HCT116 (cell line): ENCODE results near the gene GIT2. TPM values are rescaled to one million over a fixed set of nuclear protein-coding genes. Genes with fewer than 3 reads are reported as not detected.

Experiments used
- ATAC-seq: fragments of 200-7000 bp; cut with Tn5 transposase; 2 replicates; pipeline ENCODE4 v1.9.1; 2020; ENCODE audit warnings: mild to moderate bottlenecking, moderate library complexity
- BruUV-seq: library from RNA; stranded (reverse); fragments of 400-500 nt; replicated peaks from 2 replicates; lab custom pipeline; 2021; lab: Mats Ljungman, UMichigan
- CTCF ChIA-PET: fragments of 300-600 bp; sonication (Branson Sonifier 250); formaldehyde crosslinking; loops from one replicate; lab custom pipeline; 2021; ENCODE audit warnings: antibody characterized with exemption; lab: Charles Lee
- POLR2A ChIA-PET: fragments of 300-600, 350-600 bp; sonication (Branson Sonifier 250); formaldehyde crosslinking; loops from one replicate; lab custom pipeline; 2021; ENCODE audit warnings: antibody characterized with exemption; lab: Charles Lee
- RAD21 ChIA-PET, 2 experiments: fragments of 300-600 bp; sonication (Branson Sonifier 250); formaldehyde crosslinking; loops; one replicate each; lab custom pipeline; 2023; ENCODE audit warnings: low total read pairs in 2 of 2; ENCODE audit not compliant: uncharacterized antibody in 2 of 2, unreplicated experiment in 2 of 2, low non-redundant PET in 1 of 2; lab: Charles Lee
- DNase-seq: peaks from one replicate; pipeline ENCODE4 v3.0.0-alpha.2; 2010; ENCODE audit warnings: low read depth, low spot score
- H2AFZ ChIP-seq: fragments of 200-600 bp; shearing (Covaris generic), sonication (generic); 2 replicates; pipeline ENCODE4 v1.6.1; 2017; ENCODE audit warnings: low read depth, mixed run types, mixed read lengths, antibody characterized with exemption, low read length; ENCODE audit not compliant: poor library complexity, severe bottlenecking
- H3K27ac ChIP-seq: 2 replicates; pipeline ENCODE4 v1.5.1; 2012; ENCODE audit warnings: low read depth, low read length
- H3K27me3 ChIP-seq: fragments of 200-600 bp; sonication (generic); 2 replicates; pipeline ENCODE4 v1.6.1; 2016; ENCODE audit warnings: mixed run types, low read length, mixed read lengths; ENCODE audit not compliant: insufficient read depth
- H3K36me3 ChIP-seq, 2 experiments: fragments of 200-500 bp in 1 of 2; fragments of 200-600 bp in 1 of 2; sonication (Bioruptor generic) in 1 of 2; sonication (generic) in 1 of 2; 2 replicates each; pipeline versions ENCODE4 v1.5.1 to v1.6.1; 2014 to 2016; ENCODE audit warnings: low read length in 2 of 2, inconsistent platforms in 1 of 2, mixed read lengths in 1 of 2, mixed run types in 1 of 2; ENCODE audit not compliant: insufficient read depth in 2 of 2, control insufficient read depth in 1 of 2
- H3K4me1 ChIP-seq, 2 experiments: fragments of 200-600 bp in 1 of 2; sonication (generic) in 1 of 2; 2 replicates each; pipeline versions ENCODE4 v1.5.1 to v1.6.1; 2012 to 2017; ENCODE audit warnings: low read length in 2 of 2, inconsistent platforms in 1 of 2, mild to moderate bottlenecking in 1 of 2, mixed read lengths in 1 of 2, mixed run types in 1 of 2, moderate library complexity in 1 of 2; ENCODE audit not compliant: insufficient read depth in 2 of 2, control insufficient read depth in 1 of 2
- H3K4me2 ChIP-seq: fragments of 200-600 bp; sonication (generic); 2 replicates; pipeline ENCODE4 v1.6.1; 2017; ENCODE audit warnings: mixed run types, low read length, mixed read lengths
- H3K4me3 ChIP-seq, 2 experiments: fragments of 200-600 bp in 1 of 2; sonication (generic) in 1 of 2; replicated peaks in 1 of 2; 2 replicates each; pipeline ENCODE4 v1.5.1; 2011 to 2016; ENCODE audit warnings: low read length in 2 of 2, control low read depth in 1 of 2, low read depth in 1 of 2, mild to moderate bottlenecking in 1 of 2, mixed read lengths in 1 of 2, mixed run types in 1 of 2
- H3K79me2 ChIP-seq: fragments of 200-600 bp; sonication (generic); 2 replicates; pipeline ENCODE4 v1.6.1; 2017; ENCODE audit warnings: mild to moderate bottlenecking, mixed run types, low read length, moderate library complexity, mixed read lengths; ENCODE audit not compliant: insufficient read depth
- H3K9ac ChIP-seq: fragments of 200-600 bp; sonication (generic); 2 replicates; pipeline ENCODE4 v1.6.1; 2016; ENCODE audit warnings: low read length, mixed read lengths
- H3K9me2 ChIP-seq: fragments of 200-600 bp; sonication (generic), shearing (Covaris generic); 2 replicates; pipeline ENCODE4 v1.6.1; 2017; ENCODE audit warnings: mixed run types, mild to moderate bottlenecking, moderate library complexity; ENCODE audit not compliant: insufficient read depth
- H3K9me3 ChIP-seq, 2 experiments: fragments of 200-500 bp in 1 of 2; fragments of 200-600 bp in 1 of 2; sonication (Bioruptor generic) in 1 of 2; sonication (generic) in 1 of 2; 2 replicates each; pipeline ENCODE4 v1.6.1; 2014 to 2017; ENCODE audit warnings: low read length in 2 of 2, mixed read lengths in 2 of 2, inconsistent platforms in 1 of 2, low read depth in 1 of 2, mild to moderate bottlenecking in 1 of 2, mixed run types in 1 of 2, moderate library complexity in 1 of 2; ENCODE audit not compliant: control insufficient read depth in 1 of 2, insufficient read depth in 1 of 2
- H4K20me1 ChIP-seq: fragments of 200-600 bp; sonication (generic), shearing (Covaris generic); 2 replicates; pipeline ENCODE4 v1.6.1; 2017; ENCODE audit warnings: mixed run types, mild to moderate bottlenecking, moderate library complexity; ENCODE audit not compliant: insufficient read depth
- CBX3 ChIP-seq: IDR thresholded peaks from 2 replicates; pipeline ENCODE4 v1.6.1; 2012; ENCODE audit warnings: low read depth
- CEBPB ChIP-seq: IDR thresholded peaks from 2 replicates; pipeline ENCODE4 v1.6.1; 2012; ENCODE audit warnings: low read depth
- EZH2phosphoT487 ChIP-seq: fragments of 200-600 bp; IDR thresholded peaks from 2 replicates; pipeline ENCODE4 v1.6.1; 2018; ENCODE audit warnings: antibody characterized with exemption, borderline replicate concordance
- FOSL1 ChIP-seq: IDR thresholded peaks from 2 replicates; pipeline ENCODE4 v1.6.1; 2012; ENCODE audit warnings: low read depth
- SRF ChIP-seq: IDR thresholded peaks from 2 replicates; pipeline ENCODE4 v1.6.1; 2012; ENCODE audit warnings: low read depth
- YY1 ChIP-seq: IDR thresholded peaks from 2 replicates; pipeline ENCODE4 v1.6.1; 2011; ENCODE audit warnings: low read length, low read depth, moderate library complexity, mild to moderate bottlenecking; ENCODE audit not compliant: insufficient replicate concordance; ENCODE audit errors: extremely low read depth
- ZFX ChIP-seq: fragments of 450-650 bp; IDR thresholded peaks from 2 replicates; pipeline ENCODE4 v1.6.1; 2017
- ZNF274 ChIP-seq: fragments of 200-500 bp; sonication (Bioruptor generic); IDR thresholded peaks from 2 replicates; pipeline ENCODE4 v1.6.1; 2014; ENCODE audit warnings: mild to moderate bottlenecking, low read depth, low read length, inconsistent platforms
- intact Hi-C: fragments of 100-400 bp; cut with micrococcal nuclease; formaldehyde crosslinking; loops from 2 replicates; pipeline ENCODE4 v1.10.0; 2022
- total RNA-seq: library from RNA; stranded (reverse); gene quantifications from one replicate; pipeline ENCODE4 v1.2.1, GENCODE V29; 2021; ENCODE audit not compliant: unreplicated experiment
- TF ChIP-seq, protein P1 (sequence below): IDR thresholded peaks from 2 replicates; pipeline ENCODE4 v1.6.1; 2012
- TF ChIP-seq, protein P2 (sequence below): IDR thresholded peaks from 2 replicates; pipeline ENCODE4 v1.6.1; 2011; ENCODE audit warnings: mild to moderate bottlenecking, low read length, moderate library complexity; ENCODE audit not compliant: insufficient replicate concordance; ENCODE audit errors: extremely low read depth

The GIT2 gene
- total RNA-seq, 1 experiment from 2014 or later, result 21.5 TPM

DNA sequence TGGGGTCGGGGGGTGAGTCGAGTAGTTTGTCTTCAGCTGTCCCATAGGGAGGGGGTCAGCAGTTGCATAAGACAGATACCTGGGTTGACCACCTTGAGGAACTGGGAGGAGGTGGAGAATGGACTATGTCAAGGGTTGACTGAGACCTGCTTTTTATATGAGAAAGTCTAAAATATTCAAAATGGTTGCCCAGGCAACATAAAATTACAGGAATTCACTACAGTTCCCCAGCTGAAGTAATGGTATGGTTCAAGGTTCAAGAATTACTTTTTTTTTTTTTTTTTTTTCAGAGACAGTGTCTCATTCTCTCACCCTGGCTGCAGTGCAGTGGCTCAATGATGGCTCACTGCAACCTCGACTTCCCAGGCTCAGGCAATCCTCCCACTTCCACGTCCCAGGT lies 101.2 kb downstream of the GIT2 start:
- Histone ChIP-seq H3K36me3 (no peaks in the 10 kb centered on the region), H2AFZ (no peak overlapping the region), H3K27me3 (no peaks in the 10 kb centered on the region), H3K79me2 (no peaks in the 10 kb centered on the region), H3K27ac (no peak overlapping the region), H3K9ac (no peak overlapping the region), H3K9me3 (no peaks in the 10 kb centered on the region), H4K20me1 (no peaks in the 10 kb centered on the region), H3K4me3 (no peak overlapping the region), H3K9me2 (no peaks in the 10 kb centered on the region), H3K4me2 (no peak overlapping the region), H3K4me1 (peaks cover 0 to 11% of the 10 kb centered on the region in 2 experiments; a peak in 3 of 4 replicates)
- ATAC-seq, result no peak
- DNase-seq, result no peak
- CTCF ChIA-PET, result no interaction called here
- POLR2A ChIA-PET, result no interaction called here
- intact Hi-C loops, result no loop called here
- no peak for TF ChIP-seq FOSL1
- no TSS peak for BruUV-seq
- RAD21 ChIA-PET, result no interaction called here

DNA sequence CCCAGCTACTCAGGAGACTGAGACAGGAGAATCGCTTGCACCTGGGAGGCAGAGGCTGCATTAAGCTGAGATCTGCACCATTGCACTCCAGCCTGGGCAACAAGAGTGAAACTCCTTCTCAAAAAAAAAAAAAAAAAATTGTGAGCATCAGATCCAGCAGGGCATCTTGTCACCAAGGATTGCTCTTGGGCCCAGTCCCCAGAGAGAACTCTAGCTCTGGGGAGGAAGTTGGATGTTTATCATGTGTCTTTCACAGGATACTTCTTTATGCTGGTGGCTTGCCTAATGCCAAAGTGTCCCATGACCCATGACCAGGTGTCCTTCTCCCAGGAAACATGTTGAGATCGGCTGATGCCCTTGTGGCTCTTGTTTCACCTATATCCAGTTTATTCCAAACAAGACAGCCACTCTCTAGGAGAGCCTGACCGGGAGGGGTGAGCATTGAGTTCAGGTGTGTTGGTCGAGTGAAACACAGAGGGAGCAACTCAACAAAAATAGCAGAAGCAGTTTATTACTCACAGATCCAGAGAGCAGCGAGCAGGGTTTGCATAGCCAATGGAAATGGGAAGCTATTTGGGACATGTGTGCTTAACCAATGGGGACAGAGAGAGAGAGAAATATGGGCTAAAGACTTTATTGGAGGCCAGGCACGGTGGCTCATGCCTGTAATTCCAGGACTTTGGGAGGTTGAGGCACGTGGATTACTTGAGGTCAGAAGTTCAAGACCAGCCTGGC lies 102.7 kb downstream of the GIT2 start:
- BruUV-seq, result no TSS peak
- Histone ChIP-seq H3K4me2 (no peak overlapping the region), H3K27ac (no peak overlapping the region), H3K79me2 (no peaks in the 10 kb centered on the region), H3K27me3 (no peaks in the 10 kb centered on the region), H3K9me3 (no peaks in the 10 kb centered on the region), H3K36me3 (no peaks in the 10 kb centered on the region), H3K4me3 (no peak overlapping the region), H3K9ac (no peak overlapping the region), H2AFZ (no peak overlapping the region), H4K20me1 (no peaks in the 10 kb centered on the region), H3K4me1 (peaks cover 0 to 11% of the 10 kb centered on the region in 2 experiments; a peak in 2 of 4 replicates), H3K9me2 (no peaks in the 10 kb centered on the region)
- no peak for TF ChIP-seq CEBPB
- no peak for TF ChIP-seq ZFX
- TF ChIP-seq CBX3, result no peak
- no peak for TF ChIP-seq ZNF274
- TF ChIP-seq, protein P1, sequence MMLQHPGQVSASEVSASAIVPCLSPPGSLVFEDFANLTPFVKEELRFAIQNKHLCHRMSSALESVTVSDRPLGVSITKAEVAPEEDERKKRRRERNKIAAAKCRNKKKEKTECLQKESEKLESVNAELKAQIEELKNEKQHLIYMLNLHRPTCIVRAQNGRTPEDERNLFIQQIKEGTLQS, result no peak
- TF ChIP-seq, protein P2, sequence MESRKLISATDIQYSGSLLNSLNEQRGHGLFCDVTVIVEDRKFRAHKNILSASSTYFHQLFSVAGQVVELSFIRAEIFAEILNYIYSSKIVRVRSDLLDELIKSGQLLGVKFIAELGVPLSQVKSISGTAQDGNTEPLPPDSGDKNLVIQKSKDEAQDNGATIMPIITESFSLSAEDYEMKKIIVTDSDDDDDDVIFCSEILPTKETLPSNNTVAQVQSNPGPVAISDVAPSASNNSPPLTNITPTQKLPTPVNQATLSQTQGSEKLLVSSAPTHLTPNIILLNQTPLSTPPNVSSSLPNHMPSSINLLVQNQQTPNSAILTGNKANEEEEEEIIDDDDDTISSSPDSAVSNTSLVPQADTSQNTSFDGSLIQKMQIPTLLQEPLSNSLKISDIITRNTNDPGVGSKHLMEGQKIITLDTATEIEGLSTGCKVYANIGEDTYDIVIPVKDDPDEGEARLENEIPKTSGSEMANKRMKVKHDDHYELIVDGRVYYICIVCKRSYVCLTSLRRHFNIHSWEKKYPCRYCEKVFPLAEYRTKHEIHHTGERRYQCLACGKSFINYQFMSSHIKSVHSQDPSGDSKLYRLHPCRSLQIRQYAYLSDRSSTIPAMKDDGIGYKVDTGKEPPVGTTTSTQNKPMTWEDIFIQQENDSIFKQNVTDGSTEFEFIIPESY, result no peak
- no peak for TF ChIP-seq YY1
- no peak for TF ChIP-seq EZH2phosphoT487
- TF ChIP-seq SRF, result no peak
- ChIA-PET RAD21 (no interaction called here), CTCF (no interaction called here), POLR2A (no interaction called here)
- DNase-seq (no peak), ATAC-seq (no peak)
- intact Hi-C loops, result no loop called here
